ENCODE results near the gene PISD.

DNA sequence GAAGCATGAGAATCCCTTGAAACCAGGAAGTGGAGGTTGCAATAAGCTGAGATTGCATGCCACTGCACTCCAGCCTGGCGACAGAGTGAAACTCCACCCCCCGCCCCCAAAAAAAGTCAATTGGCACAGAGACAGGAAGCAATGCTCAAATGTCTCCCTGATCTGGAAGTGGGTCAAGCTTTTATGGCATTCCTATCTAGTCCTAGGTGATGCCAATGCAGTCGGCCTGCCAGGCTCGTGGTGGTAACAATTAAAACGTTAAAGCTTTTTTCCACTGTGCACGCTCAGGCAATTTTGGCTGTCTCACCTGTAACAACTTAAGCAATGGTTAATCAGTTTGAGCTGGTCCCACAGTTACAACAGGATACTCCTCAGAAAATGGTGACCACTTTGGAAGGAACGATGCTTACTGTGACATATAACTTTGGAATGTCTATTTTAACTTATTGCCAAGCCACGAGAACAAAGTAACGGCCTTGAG, 18.9 kb upstream of the PISD start:
- TF ChIP-seq BHLHE40 (IDR thresholded peaks at IDR 0.05; ENCODE audit: borderline replicate concordance) (no peak), TARDBP (IDR thresholded peaks at IDR 0.05) (no peak), CTBP1 (IDR thresholded peaks at IDR 0.05; ENCODE audit: borderline replicate concordance) (no peak), LEF1 (IDR thresholded peaks at IDR 0.05; ENCODE audit: borderline replicate concordance) (no peak), SP1 (IDR thresholded peaks at IDR 0.05) (no peak), ELF4 (IDR thresholded peaks at IDR 0.05) (no peak), FOXM1 (IDR thresholded peaks at IDR 0.05; ENCODE audit: borderline replicate concordance) (no peak), SUZ12 (IDR thresholded peaks at IDR 0.05) (no peak), ZNF384 (IDR thresholded peaks at IDR 0.05) (no peak), FOXK2 (IDR thresholded peaks at IDR 0.05) (no peak)
- TF ChIP-seq, protein P1, sequence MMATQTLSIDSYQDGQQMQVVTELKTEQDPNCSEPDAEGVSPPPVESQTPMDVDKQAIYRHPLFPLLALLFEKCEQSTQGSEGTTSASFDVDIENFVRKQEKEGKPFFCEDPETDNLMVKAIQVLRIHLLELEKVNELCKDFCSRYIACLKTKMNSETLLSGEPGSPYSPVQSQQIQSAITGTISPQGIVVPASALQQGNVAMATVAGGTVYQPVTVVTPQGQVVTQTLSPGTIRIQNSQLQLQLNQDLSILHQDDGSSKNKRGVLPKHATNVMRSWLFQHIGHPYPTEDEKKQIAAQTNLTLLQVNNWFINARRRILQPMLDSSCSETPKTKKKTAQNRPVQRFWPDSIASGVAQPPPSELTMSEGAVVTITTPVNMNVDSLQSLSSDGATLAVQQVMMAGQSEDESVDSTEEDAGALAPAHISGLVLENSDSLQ (IDR thresholded peaks at IDR 0.05) = no peak
